C4-2B (cell line): ENCODE measurements around the gene NTRK1.

Experiments used
- ZFX ChIP-seq: fragments of 450-650 bp; IDR thresholded peaks from 2 replicates; pipeline ENCODE4 v1.6.1; 2017
- TF ChIP-seq, protein P1 (sequence below): fragments of 450-650 bp; conservative IDR thresholded peaks from 2 replicates; pipeline ENCODE4 v1.5.1; 2017; ENCODE audit warnings: mild to moderate bottlenecking

DNA sequence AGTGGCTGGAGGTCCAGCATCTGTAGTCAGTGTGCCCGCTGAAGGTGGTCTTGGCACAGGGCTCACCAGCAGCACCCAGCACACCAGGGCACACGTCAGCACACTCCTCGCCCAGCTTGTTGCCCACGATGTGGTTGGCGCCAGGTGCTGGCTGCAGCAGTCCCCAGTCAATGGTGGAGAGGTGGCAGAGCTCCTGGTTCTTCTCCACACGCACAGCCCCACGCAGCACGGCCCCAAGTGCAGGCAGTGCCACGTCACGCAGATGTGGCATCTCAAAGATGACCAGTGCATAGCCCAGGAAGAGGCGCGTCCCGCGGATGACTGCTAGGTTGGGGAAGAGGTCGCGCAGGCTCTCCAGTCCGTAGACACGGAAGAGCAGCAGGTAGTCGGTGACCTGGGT lies 6.9 kb upstream of the NTRK1 start:
- TF ChIP-seq, protein P1, sequence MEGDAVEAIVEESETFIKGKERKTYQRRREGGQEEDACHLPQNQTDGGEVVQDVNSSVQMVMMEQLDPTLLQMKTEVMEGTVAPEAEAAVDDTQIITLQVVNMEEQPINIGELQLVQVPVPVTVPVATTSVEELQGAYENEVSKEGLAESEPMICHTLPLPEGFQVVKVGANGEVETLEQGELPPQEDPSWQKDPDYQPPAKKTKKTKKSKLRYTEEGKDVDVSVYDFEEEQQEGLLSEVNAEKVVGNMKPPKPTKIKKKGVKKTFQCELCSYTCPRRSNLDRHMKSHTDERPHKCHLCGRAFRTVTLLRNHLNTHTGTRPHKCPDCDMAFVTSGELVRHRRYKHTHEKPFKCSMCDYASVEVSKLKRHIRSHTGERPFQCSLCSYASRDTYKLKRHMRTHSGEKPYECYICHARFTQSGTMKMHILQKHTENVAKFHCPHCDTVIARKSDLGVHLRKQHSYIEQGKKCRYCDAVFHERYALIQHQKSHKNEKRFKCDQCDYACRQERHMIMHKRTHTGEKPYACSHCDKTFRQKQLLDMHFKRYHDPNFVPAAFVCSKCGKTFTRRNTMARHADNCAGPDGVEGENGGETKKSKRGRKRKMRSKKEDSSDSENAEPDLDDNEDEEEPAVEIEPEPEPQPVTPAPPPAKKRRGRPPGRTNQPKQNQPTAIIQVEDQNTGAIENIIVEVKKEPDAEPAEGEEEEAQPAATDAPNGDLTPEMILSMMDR = no peak
- no peak for TF ChIP-seq ZFX
